Bronchial epithelial cell (primary cell): ENCODE results near the gene SYT5. TPM values are rescaled to one million over a fixed set of nuclear protein-coding genes. Genes with fewer than 3 reads are reported as not detected.
A peak's percentile ranks its signal among the peaks of the same experiment; 100 is the strongest.
"Not testable (repeated sequence)": the region's sequence is repeated elsewhere in the genome, so short reads cannot be mapped to it uniquely, and the experiment has no call there.

ENCODE experiments used
- DNase-seq: peaks from one replicate; pipeline ENCODE4 v3.0.0-alpha.2; 2010; ENCODE audit warnings: low read depth
- FAIRE-seq: peaks from 2 replicates; lab custom pipeline; 2011; peaks lifted over from hg19 to GRCh38; lab: Jason Lieb, UNC
- H3K27me3 ChIP-seq: 2 replicates; pipeline ENCODE4 v1.5.1; 2011; ENCODE audit warnings: low read length; ENCODE audit not compliant: control insufficient read depth, insufficient read depth
- H3K36me3 ChIP-seq: 2 replicates; pipeline ENCODE4 v1.5.1; 2011; ENCODE audit warnings: low read length; ENCODE audit not compliant: control insufficient read depth, insufficient read depth
- H3K4me3 ChIP-seq: 2 replicates; pipeline ENCODE4 v1.5.1; 2011; ENCODE audit warnings: mild to moderate bottlenecking, low read depth, low read length, control low read depth
- CTCF ChIP-seq: IDR thresholded peaks from 2 replicates; pipeline ENCODE4 v1.5.1; 2011; ENCODE audit warnings: mild to moderate bottlenecking, moderate library complexity, low read length, control low read depth, inconsistent platforms; ENCODE audit not compliant: insufficient read depth, severe bottlenecking
- total RNA-seq: library from RNA; depleted of rRNA; stranded (reverse); fragments of >200 nt; gene quantifications from 2 replicates; pipeline ENCODE4 v1.2.1, GENCODE V29; 2014

The SYT5 gene
- total RNA-seq, 1 donor from 2014 or later, result 0.26 TPM

- FAIRE-seq (no peak), DNase-seq (no peak)
- Histone ChIP-seq H3K36me3 (no peaks in the 10 kb centered on the region), H3K27me3 (no peaks in the 10 kb centered on the region), H3K4me3 (no peak overlapping the region)
- no peak for TF ChIP-seq CTCF
These were observed 32.4 kb upstream of the SYT5 start for GRCh38 chr19:55212447-55212846.

GRCh38 chr19:55209693-55210472, 29.8 kb upstream of the SYT5 start:
- no peak for FAIRE-seq
- no peaks in the 10 kb centered on the region for H3K27me3 ChIP-seq
- no peak overlapping the region for H3K4me3 ChIP-seq
- no peaks in the 10 kb centered on the region for H3K36me3 ChIP-seq
- no peak for TF ChIP-seq CTCF
- DNase-seq, result peak; percentile 98

- no peak within 1 kb of the TSS for H3K4me3 ChIP-seq
- no peak for DNase-seq
- FAIRE-seq, result no peak
- no peaks in the 10 kb centered on the region for H3K27me3 ChIP-seq
- TF ChIP-seq CTCF, result no peak
- H3K36me3 ChIP-seq, result no peaks in the 10 kb centered on the region
These were observed 29.0 kb upstream of the SYT5 start, which contains the start of gene PTPRH for GRCh38 chr19:55208880-55209692. Gene PTPRH, minus strand, starts transcription at chr19:55209501. Its CDS starts 68 bp downstream, at chr19:55209433.

GRCh38 chr19:55206664-55207500, 26.8 kb upstream of the SYT5 start:
- H3K4me3 ChIP-seq, result no peak overlapping the region
- TF ChIP-seq CTCF, result no peak
- DNase-seq (peak; percentile 82), FAIRE-seq (no peak)
- H3K27me3 ChIP-seq, result no peaks in the 10 kb centered on the region
- H3K36me3 ChIP-seq, result no peaks in the 10 kb centered on the region

- H3K4me3 ChIP-seq, DNase-seq, H3K27me3 ChIP-seq, FAIRE-seq, H3K36me3 ChIP-seq: not testable (repeated sequence)
- peak; percentile 16 for TF ChIP-seq CTCF
These were observed 22.1 kb upstream of the SYT5 start for GRCh38 chr19:55202199-55202598.
